Small intestine (tissue), 7 donors: ENCODE measurements around the gene ID4. TPM values are rescaled to one million over a fixed set of nuclear protein-coding genes. Genes with fewer than 3 reads are reported as not detected.
A peak's percentile ranks its signal among the peaks of the same experiment; 100 is the strongest.

Experiments used
- DNase-seq, 2 donors: peaks; one replicate each; pipeline versions ENCODE4 v3.0.0 to v3.0.0-alpha.2; 2013
- FAIRE-seq: peaks from 2 replicates; lab custom pipeline; 2012; peaks lifted over from hg19 to GRCh38; lab: Jason Lieb, UNC
- H3K27ac ChIP-seq, 3 donors: one replicate each; pipeline ENCODE4 v1.5.1; 2013; ENCODE audit warnings: low read length in 2 of 3, mild to moderate bottlenecking in 2 of 3, control low read depth in 1 of 3, inconsistent platforms in 1 of 3, low read depth in 1 of 3, moderate library complexity in 1 of 3
- H3K27me3 ChIP-seq, 3 donors: one replicate each; pipeline ENCODE4 v1.6.1; 2013; ENCODE audit warnings: low read length in 3 of 3, inconsistent platforms in 1 of 3; ENCODE audit not compliant: control insufficient read depth in 3 of 3, insufficient read depth in 3 of 3
- H3K36me3 ChIP-seq, 3 donors: one replicate each; pipeline ENCODE4 v1.6.1; 2013; ENCODE audit warnings: low read length in 3 of 3, inconsistent platforms in 1 of 3, low read depth in 1 of 3, mild to moderate bottlenecking in 1 of 3, moderate library complexity in 1 of 3; ENCODE audit not compliant: control insufficient read depth in 3 of 3, insufficient read depth in 2 of 3
- H3K4me1 ChIP-seq, 3 donors: one replicate each; pipeline ENCODE4 v1.6.1; 2013; ENCODE audit warnings: low read length in 2 of 3, inconsistent platforms in 1 of 3, low read depth in 1 of 3, mild to moderate bottlenecking in 1 of 3, moderate library complexity in 1 of 3; ENCODE audit not compliant: control insufficient read depth in 3 of 3, insufficient read depth in 2 of 3
- H3K4me3 ChIP-seq, 3 donors: one replicate each; pipeline ENCODE4 v1.5.1; 2013; ENCODE audit warnings: low read length in 3 of 3, control low read depth in 1 of 3, inconsistent platforms in 1 of 3, low read depth in 1 of 3, mild to moderate bottlenecking in 1 of 3, moderate library complexity in 1 of 3
- H3K9me3 ChIP-seq, 2 donors: one replicate each; pipeline ENCODE4 v1.6.1; 2013; ENCODE audit warnings: low read depth in 1 of 2, low read length in 1 of 2; ENCODE audit not compliant: control insufficient read depth in 2 of 2, insufficient read depth in 1 of 2
- WGBS, 3 donors: extraction: QIAGEN DNeasy Blood & Tissue Kit; methylation state at CpG; one replicate each; pipeline ENCODE4 v1.1.7; 2013; 5-methylcytosine and 5-hydroxymethylcytosine counted together
- polyA plus RNA-seq, 4 donors: library from polyadenylated mRNA; stranded (reverse) in 3 of 4; unstranded in 1 of 4; fragments of 200-250 nt in 3 of 4; fragments of 120-200 nt in 1 of 4; gene quantifications; one replicate each; pipeline versions ENCODE4 v1.2.1 to v1.2.3, GENCODE V29; 2013
- donor health status: healthy with polysubstance abuse.
- donor health status: control.
- donor health status: control.
- donor health status: Bipolar disorder and iron deficiency.
- donor health status: healthy.

ID4 gene
- polyA plus RNA-seq, 4 donors = 2.5 to 10.3 (median 7.3) TPM

DNA sequence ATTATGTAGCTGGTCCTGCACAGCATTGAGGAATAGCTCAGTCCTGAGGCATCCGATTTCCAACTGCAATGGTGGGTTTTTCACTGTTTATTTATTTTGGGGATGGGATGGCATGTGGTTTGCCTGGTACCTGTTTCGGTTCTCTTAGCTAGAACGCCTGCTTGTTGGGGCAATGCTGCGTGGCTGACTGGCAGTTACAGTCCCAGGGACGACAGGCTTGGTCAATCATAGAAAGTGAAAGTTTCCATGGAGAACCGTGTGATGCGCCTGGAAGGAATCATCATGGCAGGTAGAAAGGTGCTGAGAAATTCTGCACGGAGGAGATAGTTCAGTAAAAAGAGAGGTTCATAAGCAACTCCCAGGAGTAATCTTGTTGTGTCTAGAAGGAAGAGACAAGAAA lies 18.4 kb downstream of the ID4 start:
- DNase-seq (no peak), FAIRE-seq (no peak)
- peaks cover 0 to 6% (median 0%) of the 10 kb centered on the region in 3 donors for H3K4me1 ChIP-seq
- no peak overlapping the region for H3K27ac ChIP-seq
- 77 to 86% (median 81%) methylated on average over 8 of the region's 8 CpGs for WGBS, 3 donors
- H3K27me3 ChIP-seq = no peaks in the 10 kb centered on the region
- no peaks in the 10 kb centered on the region for H3K9me3 ChIP-seq
- H3K4me3 ChIP-seq = no peak overlapping the region
- no peaks in the 10 kb centered on the region for H3K36me3 ChIP-seq

DNA sequence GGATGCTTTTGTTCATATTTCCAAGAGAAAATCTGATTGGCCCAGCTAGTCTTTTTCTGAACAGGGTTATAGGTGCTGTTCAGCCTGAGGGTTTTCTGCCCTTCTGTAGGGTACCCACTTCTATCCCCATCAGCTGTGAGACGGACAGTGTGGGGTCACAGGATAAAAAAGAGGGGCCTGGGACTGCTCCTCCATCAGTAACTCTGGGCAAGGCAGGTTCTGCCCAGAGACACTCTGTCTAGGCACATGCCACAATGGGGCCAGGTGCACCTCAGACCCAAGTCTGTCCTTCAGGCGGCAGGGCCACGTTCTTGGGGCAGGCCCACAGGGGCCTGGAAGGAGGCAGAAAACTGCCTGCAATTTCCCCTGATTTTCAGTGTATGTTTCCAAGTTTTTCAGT lies 20.0 kb downstream of the ID4 start:
- 89 to 97% (median 94%) methylated on average over 3 of the region's 3 CpGs for WGBS, 3 donors
- Histone ChIP-seq H3K9me3 (no peaks in the 10 kb centered on the region), H3K27me3 (no peaks in the 10 kb centered on the region), H3K27ac (no peak overlapping the region), H3K36me3 (no peaks in the 10 kb centered on the region), H3K4me3 (no peak overlapping the region), H3K4me1 (no peaks in the 10 kb centered on the region)
- FAIRE-seq (no peak), DNase-seq (no peak)

DNA sequence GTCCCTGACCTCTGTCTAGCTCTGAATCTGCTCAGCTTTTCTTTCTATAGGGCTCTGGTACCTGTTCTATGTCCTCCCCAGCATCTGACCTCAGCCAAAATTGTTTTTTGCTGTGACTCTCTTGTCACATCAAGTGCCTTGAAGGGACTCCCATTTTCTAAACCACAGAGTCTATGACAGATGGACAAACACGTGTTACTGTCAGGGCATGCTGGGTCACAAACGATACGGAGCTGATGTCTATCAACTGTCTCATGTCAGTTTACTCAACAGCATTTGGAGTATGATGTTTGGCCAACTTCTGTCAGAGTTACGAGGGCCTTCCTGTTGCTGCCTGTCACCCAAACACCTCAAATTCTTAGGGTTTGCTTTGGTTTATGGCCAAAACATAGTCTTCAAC lies 20.5 kb downstream of the ID4 start:
- Histone ChIP-seq H3K4me3 (no peak overlapping the region), H3K4me1 (no peaks in the 10 kb centered on the region), H3K36me3 (no peaks in the 10 kb centered on the region), H3K27ac (no peak overlapping the region), H3K27me3 (no peaks in the 10 kb centered on the region), H3K9me3 (no peaks in the 10 kb centered on the region)
- FAIRE-seq = no peak
- no peak for DNase-seq
- 77 to 87% (median 83%) methylated on average over 4 of the region's 4 CpGs for WGBS, 3 donors

DNA sequence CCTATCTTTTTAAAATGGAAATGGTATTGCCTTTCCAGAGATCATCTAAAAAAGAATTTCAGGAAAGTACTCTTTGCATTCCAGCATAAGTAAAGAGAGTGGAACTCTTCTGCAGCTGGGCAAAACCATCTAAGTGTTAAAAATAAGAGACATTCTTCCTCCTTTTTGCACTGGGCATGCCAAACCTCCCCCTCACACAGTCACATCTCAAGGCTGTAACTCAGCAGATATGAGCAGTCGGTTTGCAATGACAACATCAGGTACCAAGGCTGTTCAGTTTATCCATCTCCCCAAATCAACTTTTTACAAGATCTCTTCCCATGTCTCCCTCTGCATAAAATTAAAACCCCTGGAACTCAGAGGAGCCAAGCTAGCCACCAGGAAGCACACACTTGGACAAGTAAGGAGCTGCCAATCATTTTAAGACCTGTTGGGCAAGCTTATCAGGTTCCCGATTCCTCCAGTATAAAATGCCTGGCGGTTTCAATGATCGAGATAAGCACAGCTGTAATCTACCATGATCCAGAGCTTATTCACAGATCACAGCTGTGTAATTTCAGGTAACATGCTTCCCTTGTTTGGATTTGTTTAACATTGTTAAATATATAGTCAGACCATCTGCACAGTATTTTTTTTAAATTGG lies 23.2 kb downstream of the ID4 start:
- 12 to 43% (median 29%) methylated on average over 4 of the region's 4 CpGs for WGBS, 3 donors
- Histone ChIP-seq H3K4me1 (no peaks in the 10 kb centered on the region), H3K27me3 (no peaks in the 10 kb centered on the region), H3K27ac (no peak overlapping the region), H3K9me3 (no peaks in the 10 kb centered on the region), H3K4me3 (no peak overlapping the region), H3K36me3 (no peaks in the 10 kb centered on the region)
- peak in 1 of 2 donors; percentile 44 for DNase-seq
- no peak for FAIRE-seq

DNA sequence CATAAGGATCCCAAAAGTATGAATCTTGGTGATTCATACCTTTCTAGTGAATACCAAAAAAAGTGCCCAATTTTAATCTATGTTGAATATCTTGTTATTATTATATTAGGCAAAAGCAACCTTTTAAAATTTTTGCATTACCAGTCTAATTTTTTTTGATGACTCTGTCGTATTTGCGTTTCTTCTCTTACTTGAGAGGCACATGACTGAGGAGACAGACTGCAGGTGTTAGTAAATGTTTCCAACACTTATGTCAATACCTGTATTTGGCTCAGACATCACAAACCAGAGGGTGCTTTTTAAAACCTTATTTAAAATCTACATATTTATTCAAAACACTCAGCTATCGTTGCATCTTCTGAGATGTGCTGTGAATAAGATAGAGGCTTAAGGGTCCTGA lies 27.1 kb downstream of the ID4 start:
- no peak for FAIRE-seq
- DNase-seq = no peak
- Histone ChIP-seq H3K27me3 (peaks cover 0 to 11% (median 0%) of the 10 kb centered on the region in 3 donors), H3K36me3 (no peaks in the 10 kb centered on the region), H3K9me3 (no peaks in the 10 kb centered on the region), H3K4me3 (no peak overlapping the region), H3K4me1 (no peaks in the 10 kb centered on the region), H3K27ac (no peak overlapping the region)
- WGBS, 3 donors = 52 to 86% (median 73%) methylated on average over 3 of the region's 3 CpGs

DNA sequence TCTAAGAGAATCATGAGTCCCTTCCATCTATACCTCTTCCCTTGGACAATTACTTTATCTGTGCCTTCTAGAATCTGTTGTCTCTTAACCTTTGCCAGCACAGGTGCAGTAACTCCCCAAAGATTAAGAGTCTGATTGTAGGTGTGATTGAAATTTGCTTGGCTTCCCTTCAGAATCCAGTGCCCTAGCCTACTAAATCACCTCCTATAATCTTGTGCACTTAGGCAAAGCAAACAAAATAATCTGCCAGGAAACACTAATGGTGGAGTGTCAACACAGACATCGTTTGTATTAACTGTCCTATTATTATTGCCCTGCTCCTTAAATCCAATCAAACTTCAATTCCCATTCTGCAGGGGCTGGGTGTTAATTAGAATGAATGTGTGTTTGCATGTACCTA lies 28.0 kb downstream of the ID4 start:
- no peaks in the 10 kb centered on the region for H3K36me3 ChIP-seq
- 10 to 31% (median 13%) methylated on average over 1 of the region's 1 CpG for WGBS, 3 donors
- no peaks in the 10 kb centered on the region for H3K9me3 ChIP-seq
- no peak overlapping the region for H3K4me3 ChIP-seq
- H3K4me1 ChIP-seq = no peaks in the 10 kb centered on the region
- H3K27ac ChIP-seq = no peak overlapping the region
- DNase-seq (peak in 1 of 2 donors; percentile 7), FAIRE-seq (no peak)
- H3K27me3 ChIP-seq = peaks cover 0 to 11% (median 0%) of the 10 kb centered on the region in 3 donors

DNA sequence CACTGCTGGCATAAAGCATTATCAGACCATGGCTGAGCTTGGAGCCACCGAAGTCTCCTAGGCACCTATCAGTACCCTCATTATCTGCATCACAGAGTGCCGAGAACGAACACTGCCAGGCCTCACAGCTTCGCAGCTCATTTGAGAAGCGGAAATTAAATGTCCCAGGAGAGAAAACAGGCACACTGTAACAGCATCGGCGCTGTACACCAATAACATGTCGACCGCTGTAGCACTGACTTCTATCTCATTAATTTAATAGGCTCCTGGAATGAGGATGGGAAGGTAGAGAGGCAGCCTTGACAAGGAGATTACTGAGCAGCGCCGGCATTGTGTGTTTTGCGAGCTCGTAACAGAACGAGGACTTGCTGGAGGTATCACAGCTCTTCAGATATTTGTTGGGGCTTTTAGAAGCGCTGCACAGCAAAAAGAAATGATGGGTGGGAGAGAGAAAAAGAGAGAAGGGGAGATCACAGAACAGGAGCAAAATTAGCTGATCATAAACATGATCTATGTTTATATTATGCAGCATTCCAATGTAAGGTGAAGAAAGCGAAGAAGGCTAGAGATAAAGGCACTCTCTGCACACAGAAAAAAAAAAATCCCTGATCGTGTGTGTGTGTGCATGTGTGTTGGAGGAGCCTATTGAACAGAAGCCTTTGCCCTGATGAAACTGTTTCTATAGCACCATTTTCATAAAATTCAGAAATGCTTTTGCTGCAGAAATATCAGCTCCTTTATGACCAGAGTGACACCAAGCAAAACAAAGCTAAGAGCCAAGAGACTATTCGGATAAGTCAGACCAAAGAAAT lies 29.2 kb downstream of the ID4 start:
- 32 to 59% (median 55%) methylated on average over 18 of the region's 18 CpGs for WGBS, 3 donors
- no peaks in the 10 kb centered on the region for H3K4me1 ChIP-seq
- H3K4me3 ChIP-seq = no peak overlapping the region
- DNase-seq (no peak), FAIRE-seq (no peak)
- H3K27ac ChIP-seq = no peak overlapping the region
- H3K9me3 ChIP-seq = no peaks in the 10 kb centered on the region
- peaks cover 0 to 11% (median 0%) of the 10 kb centered on the region in 3 donors for H3K27me3 ChIP-seq
- no peaks in the 10 kb centered on the region for H3K36me3 ChIP-seq

DNA sequence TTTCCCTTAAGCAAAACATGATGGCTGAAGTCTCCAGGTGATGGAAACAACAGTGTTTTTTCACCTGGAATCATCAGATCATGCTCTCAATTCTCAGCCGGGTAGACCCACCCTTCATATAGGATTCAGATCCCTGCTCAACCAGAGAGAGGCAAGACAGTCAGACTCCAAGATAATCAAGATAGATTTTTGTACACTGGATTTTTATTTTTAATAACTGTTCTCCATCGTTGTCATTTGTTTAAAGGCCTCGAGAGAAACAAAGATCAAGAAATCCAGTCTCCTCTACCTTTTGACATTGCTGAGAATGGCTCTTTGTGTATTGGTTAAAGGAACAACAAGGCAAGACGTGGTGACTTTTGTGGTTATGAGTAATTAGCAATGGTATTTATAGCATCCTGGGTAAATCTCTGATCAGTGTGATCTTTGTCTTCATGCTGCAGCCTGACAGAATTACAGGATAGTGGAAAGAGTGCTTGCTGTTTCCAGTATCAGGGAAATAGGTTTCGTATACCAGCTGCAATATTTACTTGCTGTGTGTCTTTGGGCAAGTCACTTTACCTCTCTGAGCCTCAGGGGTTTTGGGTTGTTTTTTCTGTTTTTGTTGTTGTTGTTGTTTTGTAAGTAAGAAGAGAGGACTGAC lies 29.9 kb downstream of the ID4 start:
- no peak overlapping the region for H3K27ac ChIP-seq
- H3K36me3 ChIP-seq = no peaks in the 10 kb centered on the region
- H3K4me3 ChIP-seq = no peak overlapping the region
- no peak for FAIRE-seq
- H3K27me3 ChIP-seq = peaks cover 0 to 11% (median 0%) of the 10 kb centered on the region in 3 donors
- no peaks in the 10 kb centered on the region for H3K4me1 ChIP-seq
- 13 to 45% (median 28%) methylated on average over 5 of the region's 5 CpGs for WGBS, 3 donors
- H3K9me3 ChIP-seq = no peaks in the 10 kb centered on the region
- DNase-seq = peak; percentile 4 to 42
